Breast epithelium (tissue), 4 donors: Measurements from ENCODE around the gene MLC1. TPM values are rescaled to one million over a fixed set of nuclear protein-coding genes. Genes with fewer than 3 reads are reported as not detected.

Source experiments
- DNase-seq, 2 donors: peaks; one replicate each; pipeline ENCODE4 v3.0.0-alpha.2; 2019; ENCODE audit warnings: low spot score in 2 of 2
- H3K27ac ChIP-seq, 2 donors: fragments of 200-600 bp; sonication (generic) in 1 of 2; one replicate each; pipeline ENCODE4 v1.5.1; 2016 to 2019; ENCODE audit warnings: mild to moderate bottlenecking in 1 of 2
- H3K27me3 ChIP-seq, 2 donors: fragments of 200-600 bp; sonication (generic) in 1 of 2; one replicate each; pipeline versions ENCODE4 v1.5.1 to v1.6.0; 2017 to 2019; ENCODE audit warnings: control low read depth in 1 of 2, mild to moderate bottlenecking in 1 of 2
- H3K36me3 ChIP-seq: fragments of 200-600 bp; one replicate; pipeline ENCODE4 v1.5.1; 2019
- H3K4me1 ChIP-seq, 2 donors: fragments of 200-600 bp; sonication (generic); one replicate each; pipeline ENCODE4 v1.5.1; 2016 to 2019; ENCODE audit warnings: control low read depth in 1 of 2
- H3K4me3 ChIP-seq, 3 donors: fragments of 200-600 bp; sonication (generic); 1 replicate in 2 of 3; 2 replicates in 1 of 3; pipeline ENCODE4 v1.5.1; 2016 to 2019; ENCODE audit warnings: mild to moderate bottlenecking in 3 of 3, moderate library complexity in 2 of 3
- H3K9me3 ChIP-seq, 2 donors: fragments of 200-600 bp; sonication (generic) in 1 of 2; one replicate each; pipeline ENCODE4 v1.5.1; 2016 to 2019; ENCODE audit warnings: control low read depth in 1 of 2
- POLR2A ChIP-seq: fragments of 450-650 bp; IDR thresholded peaks from one replicate; pipeline ENCODE4 v1.6.1; 2016; ENCODE audit warnings: antibody characterized with exemption, mild to moderate bottlenecking, moderate library complexity
- POLR2AphosphoS5 ChIP-seq, 3 donors: sonication (generic); formaldehyde crosslinking; IDR thresholded peaks; one replicate each; pipeline ENCODE4 v1.6.1; 2017; ENCODE audit warnings: antibody characterized with exemption in 3 of 3
- intact Hi-C: fragments of 100-400 bp; cut with DNase I; formaldehyde crosslinking; loops from one replicate; pipeline ENCODE4 v1.15.1; 2023; ENCODE audit warnings: low total_unique reads
- total RNA-seq, 3 donors: library from RNA; depleted of rRNA; stranded (reverse); fragments of >200 nt; gene quantifications; one replicate each; pipeline ENCODE4 v1.1.0, GENCODE V29; 2016
- TF ChIP-seq, protein P1 (sequence below), 3 donors: fragments of 450-650 bp; IDR thresholded peaks; one replicate each; pipeline ENCODE4 v1.5.1; 2016 to 2017; ENCODE audit warnings: antibody characterized with exemption in 3 of 3, mild to moderate bottlenecking in 3 of 3, moderate library complexity in 3 of 3

The MLC1 gene
- total RNA-seq, 3 donors from 2014 or later: 0.15 TPM; not detected in 2

DNA sequence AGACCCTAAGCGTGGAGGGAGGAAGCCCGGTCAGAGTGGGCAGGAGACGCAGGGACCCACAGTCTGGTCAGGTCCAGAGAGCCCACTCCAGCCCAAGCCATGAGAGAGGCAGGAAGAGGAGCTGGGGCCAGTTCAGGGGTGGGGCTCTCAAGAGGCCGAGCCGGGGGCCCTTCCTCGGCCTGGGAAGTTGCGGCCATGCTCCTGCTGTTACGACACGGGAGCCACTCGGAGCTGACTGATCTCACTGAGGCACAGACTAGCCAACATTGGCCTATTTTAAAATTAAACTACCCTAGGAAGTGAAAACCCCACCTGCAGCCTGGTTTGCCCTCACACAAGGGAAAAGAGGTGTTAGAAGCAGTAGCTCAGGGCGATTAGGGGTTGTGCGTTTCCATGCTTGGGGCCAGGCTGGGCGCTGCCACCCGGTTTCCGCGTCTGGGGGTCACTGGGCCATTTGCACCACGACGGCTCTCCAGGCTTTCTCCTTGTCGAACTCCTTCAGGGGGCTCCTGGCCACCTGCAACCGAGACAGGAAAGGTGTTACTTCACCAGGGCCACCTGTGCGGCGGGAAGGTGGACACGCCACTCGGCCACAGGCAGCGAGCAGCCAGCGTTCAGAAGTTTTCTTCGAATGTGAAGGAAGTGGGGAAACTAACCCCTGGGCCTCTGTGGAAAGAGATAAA is 23.9 kb downstream of the MLC1 start:
- Histone ChIP-seq H3K4me1 (no peaks in the 10 kb centered on the region), H3K27ac (no peak overlapping the region), H3K4me3 (no peak overlapping the region), H3K36me3 (no peaks in the 10 kb centered on the region), H3K9me3 (no peaks in the 10 kb centered on the region), H3K27me3 (peaks cover 6 to 43% of the 10 kb centered on the region in 2 donors)
- TF ChIP-seq POLR2A (no peak), POLR2AphosphoS5 (IDR thresholded peaks at IDR 0.05) (no peak)
- TF ChIP-seq, protein P1, sequence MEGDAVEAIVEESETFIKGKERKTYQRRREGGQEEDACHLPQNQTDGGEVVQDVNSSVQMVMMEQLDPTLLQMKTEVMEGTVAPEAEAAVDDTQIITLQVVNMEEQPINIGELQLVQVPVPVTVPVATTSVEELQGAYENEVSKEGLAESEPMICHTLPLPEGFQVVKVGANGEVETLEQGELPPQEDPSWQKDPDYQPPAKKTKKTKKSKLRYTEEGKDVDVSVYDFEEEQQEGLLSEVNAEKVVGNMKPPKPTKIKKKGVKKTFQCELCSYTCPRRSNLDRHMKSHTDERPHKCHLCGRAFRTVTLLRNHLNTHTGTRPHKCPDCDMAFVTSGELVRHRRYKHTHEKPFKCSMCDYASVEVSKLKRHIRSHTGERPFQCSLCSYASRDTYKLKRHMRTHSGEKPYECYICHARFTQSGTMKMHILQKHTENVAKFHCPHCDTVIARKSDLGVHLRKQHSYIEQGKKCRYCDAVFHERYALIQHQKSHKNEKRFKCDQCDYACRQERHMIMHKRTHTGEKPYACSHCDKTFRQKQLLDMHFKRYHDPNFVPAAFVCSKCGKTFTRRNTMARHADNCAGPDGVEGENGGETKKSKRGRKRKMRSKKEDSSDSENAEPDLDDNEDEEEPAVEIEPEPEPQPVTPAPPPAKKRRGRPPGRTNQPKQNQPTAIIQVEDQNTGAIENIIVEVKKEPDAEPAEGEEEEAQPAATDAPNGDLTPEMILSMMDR (IDR thresholded peaks at IDR 0.05): no peak
- DNase-seq: no peak
- intact Hi-C loops: no loop called here

DNA sequence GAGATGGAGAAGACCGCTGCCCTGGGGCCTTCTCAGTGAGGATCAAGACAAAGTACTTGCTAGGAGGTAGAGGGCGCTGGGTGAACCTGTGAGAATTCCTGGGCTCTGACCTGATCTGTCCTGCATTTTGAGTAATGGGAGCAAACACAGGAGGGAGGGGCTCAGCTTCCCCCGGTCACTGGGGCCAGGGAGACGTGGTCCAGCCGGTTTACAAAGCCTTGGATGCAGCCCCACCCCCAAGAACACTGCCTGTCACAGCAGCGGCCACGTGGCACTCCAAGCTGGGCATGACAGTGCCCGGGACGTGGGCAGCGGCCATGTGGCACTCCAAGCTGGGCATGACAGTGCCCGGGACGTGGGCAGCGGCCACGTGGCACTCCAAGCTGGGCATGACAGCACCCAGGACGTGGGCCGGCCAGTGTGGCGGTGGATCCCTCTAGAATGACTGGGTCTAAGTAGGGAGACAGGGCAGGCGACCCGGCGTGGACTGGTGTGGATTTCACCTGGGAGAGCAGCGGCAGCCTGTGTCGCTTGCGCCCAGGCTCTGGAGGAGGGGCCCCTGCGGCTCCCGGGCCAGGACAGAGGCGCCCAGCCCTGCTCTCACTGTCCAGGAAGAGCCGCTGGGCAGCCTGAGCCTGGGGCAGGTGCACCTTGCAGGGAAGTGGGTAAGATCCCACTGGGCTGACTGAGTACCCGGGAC is 24.6 kb downstream of the MLC1 start:
- H3K9me3 ChIP-seq: no peaks in the 10 kb centered on the region
- peaks cover 6 to 43% of the 10 kb centered on the region in 2 donors for H3K27me3 ChIP-seq
- intact Hi-C loops: no loop called here
- H3K27ac ChIP-seq: no peak overlapping the region
- no peaks in the 10 kb centered on the region for H3K4me1 ChIP-seq
- no peak overlapping the region for H3K4me3 ChIP-seq
- no peak for TF ChIP-seq POLR2A
- TF ChIP-seq, protein P1 (IDR thresholded peaks at IDR 0.05): no peak
- no peak for TF ChIP-seq POLR2AphosphoS5 (IDR thresholded peaks at IDR 0.05)
- DNase-seq: no peak
- H3K36me3 ChIP-seq: no peaks in the 10 kb centered on the region

DNA sequence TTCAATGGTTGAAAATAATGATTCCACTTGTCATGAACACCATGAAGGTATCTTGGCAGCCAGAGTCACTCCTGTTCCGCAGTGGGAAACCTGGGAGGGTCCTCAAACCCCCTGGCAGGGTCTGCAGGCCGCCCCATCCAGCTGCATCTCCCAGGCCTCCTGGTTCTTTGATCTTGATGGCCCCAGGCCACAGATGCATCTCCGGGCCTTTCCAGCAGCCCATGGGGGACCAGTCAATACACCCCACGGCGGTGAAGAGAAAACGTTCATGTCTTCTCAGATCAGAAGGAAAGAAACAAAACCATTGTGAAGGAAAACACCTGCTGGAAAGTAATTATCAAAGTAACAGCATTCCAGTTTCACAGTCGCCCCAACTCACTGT is 25.4 kb downstream of the MLC1 start:
- TF ChIP-seq, protein P1 (IDR thresholded peaks at IDR 0.05): no peak
- TF ChIP-seq POLR2AphosphoS5 (IDR thresholded peaks at IDR 0.05): no peak
- TF ChIP-seq POLR2A: no peak
- DNase-seq: no peak
- Histone ChIP-seq H3K4me3 (no peak overlapping the region), H3K4me1 (no peaks in the 10 kb centered on the region), H3K27me3 (peaks cover 6 to 43% of the 10 kb centered on the region in 2 donors), H3K36me3 (no peaks in the 10 kb centered on the region), H3K9me3 (no peaks in the 10 kb centered on the region), H3K27ac (no peak overlapping the region)
- intact Hi-C loops: loop anchor here (10.0 kb wide), 1 partner anchor 295 kb away; no protein-coding TSS in a partner anchor

DNA sequence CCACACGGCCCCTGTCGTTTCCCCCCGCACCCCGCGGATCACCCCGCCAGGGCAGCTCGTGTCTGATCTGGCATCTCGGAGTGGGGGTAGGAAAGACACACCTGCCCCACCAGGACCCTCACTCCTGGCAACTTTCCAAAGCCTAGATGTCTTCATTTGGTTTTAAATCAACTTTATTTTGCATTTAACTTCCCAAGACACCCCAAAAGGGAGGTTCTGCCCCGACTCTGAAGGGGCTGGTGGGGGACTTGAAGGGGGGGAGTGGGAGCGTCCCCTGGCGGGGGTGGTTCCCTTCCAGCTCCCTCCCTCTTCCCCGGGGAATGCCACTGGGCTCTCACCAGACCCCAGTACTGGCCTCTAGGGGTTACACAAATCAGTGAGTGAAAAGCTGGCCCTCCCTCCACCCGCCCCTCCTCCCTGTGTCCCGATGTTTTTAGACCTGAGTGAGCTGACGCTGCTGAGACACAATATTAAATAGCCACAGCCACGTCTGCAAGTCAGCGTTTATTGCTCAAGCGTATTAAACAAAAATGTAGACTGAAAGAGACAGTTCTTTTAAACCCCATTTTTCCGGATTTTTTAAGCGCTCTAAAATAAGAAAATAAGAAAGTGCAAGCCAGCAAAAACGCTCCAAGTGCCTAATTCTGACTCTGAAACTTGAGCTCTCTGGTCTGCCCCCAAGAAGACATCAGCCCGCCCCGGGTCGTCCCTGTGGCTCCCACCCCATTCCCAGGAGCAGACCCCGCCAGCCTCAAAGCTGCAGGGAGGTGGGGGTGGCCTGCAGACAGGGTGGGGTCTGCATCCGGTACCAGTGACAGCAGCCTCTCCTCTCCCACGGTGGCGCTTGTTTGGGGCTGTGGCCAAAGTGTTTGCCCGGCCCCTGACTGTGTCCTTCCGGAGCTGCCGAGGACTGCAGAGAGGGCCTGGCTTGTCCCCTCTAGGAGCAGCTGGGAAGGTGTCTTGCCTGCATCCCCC is 26.0 kb downstream of the MLC1 start:
- no peak overlapping the region for H3K27ac ChIP-seq
- intact Hi-C loops: loop anchor here (10.0 kb wide), 1 partner anchor 294 kb away; no protein-coding TSS in a partner anchor
- H3K27me3 ChIP-seq: peaks cover 6 to 39% of the 10 kb centered on the region in 2 donors
- TF ChIP-seq, protein P1 (IDR thresholded peaks at IDR 0.05): no peak
- no peak for TF ChIP-seq POLR2A
- TF ChIP-seq POLR2AphosphoS5 (IDR thresholded peaks at IDR 0.05): no peak
- H3K4me3 ChIP-seq: peak overlapping the region in 2 of 3 donors; percentile 18 to 57
- DNase-seq: no peak
- H3K36me3 ChIP-seq: no peaks in the 10 kb centered on the region
- H3K4me1 ChIP-seq: no peaks in the 10 kb centered on the region
- H3K9me3 ChIP-seq: peaks cover 2 to 4% of the 10 kb centered on the region in 2 donors
